ENCODE measurements around the gene NRXN3.

DNA sequence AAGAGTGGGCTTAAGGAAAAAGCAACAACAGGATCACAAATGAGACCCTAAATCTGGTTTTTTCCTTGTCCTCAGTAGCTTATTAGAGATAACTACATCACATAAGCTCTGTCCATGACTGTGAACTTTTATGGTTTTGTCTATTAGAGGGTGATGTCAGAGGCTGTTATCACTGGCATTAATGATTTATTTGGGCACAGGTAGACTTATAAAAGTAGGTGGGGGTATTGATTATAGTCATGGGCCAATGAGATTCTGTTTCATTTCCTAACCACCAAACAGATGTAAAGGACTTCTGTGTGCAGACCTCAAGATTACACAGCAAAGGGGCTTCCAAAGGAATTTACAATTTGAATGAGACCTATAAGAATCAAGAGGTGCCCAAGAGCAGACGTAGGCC, 316.4 kb downstream of the NRXN3 start:
- TF ChIP-seq, protein P1, sequence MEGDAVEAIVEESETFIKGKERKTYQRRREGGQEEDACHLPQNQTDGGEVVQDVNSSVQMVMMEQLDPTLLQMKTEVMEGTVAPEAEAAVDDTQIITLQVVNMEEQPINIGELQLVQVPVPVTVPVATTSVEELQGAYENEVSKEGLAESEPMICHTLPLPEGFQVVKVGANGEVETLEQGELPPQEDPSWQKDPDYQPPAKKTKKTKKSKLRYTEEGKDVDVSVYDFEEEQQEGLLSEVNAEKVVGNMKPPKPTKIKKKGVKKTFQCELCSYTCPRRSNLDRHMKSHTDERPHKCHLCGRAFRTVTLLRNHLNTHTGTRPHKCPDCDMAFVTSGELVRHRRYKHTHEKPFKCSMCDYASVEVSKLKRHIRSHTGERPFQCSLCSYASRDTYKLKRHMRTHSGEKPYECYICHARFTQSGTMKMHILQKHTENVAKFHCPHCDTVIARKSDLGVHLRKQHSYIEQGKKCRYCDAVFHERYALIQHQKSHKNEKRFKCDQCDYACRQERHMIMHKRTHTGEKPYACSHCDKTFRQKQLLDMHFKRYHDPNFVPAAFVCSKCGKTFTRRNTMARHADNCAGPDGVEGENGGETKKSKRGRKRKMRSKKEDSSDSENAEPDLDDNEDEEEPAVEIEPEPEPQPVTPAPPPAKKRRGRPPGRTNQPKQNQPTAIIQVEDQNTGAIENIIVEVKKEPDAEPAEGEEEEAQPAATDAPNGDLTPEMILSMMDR (IDR thresholded peaks at IDR 0.05 in 4 of 5, conservative IDR thresholded peaks at IDR 0.05 in 1 of 5): no peak
- TF ChIP-seq POLR2A (IDR thresholded peaks at IDR 0.05): no peak
